22Rv1 (cell line): ENCODE measurements around the gene CDK6.

Experiments
- H3K27ac ChIP-seq: fragments of 450-650 bp; 2 replicates; pipeline ENCODE4 v1.5.1; 2017
- CTCF ChIP-seq: fragments of 450-650 bp; IDR thresholded peaks from 2 replicates; pipeline ENCODE4 v1.5.1; 2017; ENCODE audit warnings: mild to moderate bottlenecking
- ZFX ChIP-seq: fragments of 450-650 bp; IDR thresholded peaks from 2 replicates; pipeline ENCODE4 v1.6.1; 2017; ENCODE audit warnings: antibody characterized with exemption, borderline replicate concordance

CDK6 gene

GRCh38 chr7:92705831-92706230 lies 130.5 kb downstream of the CDK6 start:
- TF ChIP-seq ZFX: no peak
- TF ChIP-seq CTCF: no peak
- no peak overlapping the region for H3K27ac ChIP-seq

- no peak overlapping the region for H3K27ac ChIP-seq
- TF ChIP-seq ZFX: no peak
- TF ChIP-seq CTCF: no peak
Observed at GRCh38 chr7:92704858-92705257, 131.5 kb downstream of the CDK6 start.

- TF ChIP-seq CTCF (no peak), ZFX (no peak)
- H3K27ac ChIP-seq: no peak overlapping the region
Observed at GRCh38 chr7:92702535-92702934, 133.8 kb downstream of the CDK6 start.

- TF ChIP-seq ZFX (no peak), CTCF (no peak)
- no peak overlapping the region for H3K27ac ChIP-seq
Observed at GRCh38 chr7:92699966-92700514, 136.3 kb downstream of the CDK6 start.

- TF ChIP-seq ZFX: no peak
- TF ChIP-seq CTCF: no peak
- H3K27ac ChIP-seq: no peak overlapping the region
Observed at GRCh38 chr7:92699560-92699959, 136.8 kb downstream of the CDK6 start.

- H3K27ac ChIP-seq: no peak overlapping the region
- no peak for TF ChIP-seq CTCF
- TF ChIP-seq ZFX: no peak
Observed at GRCh38 chr7:92698237-92698841, 138.0 kb downstream of the CDK6 start.

- no peak overlapping the region for H3K27ac ChIP-seq
- TF ChIP-seq CTCF (no peak), ZFX (no peak)
Observed at GRCh38 chr7:92697414-92697813, 139.0 kb downstream of the CDK6 start.
